Endothelial cell (in vitro differentiated cells): ENCODE data around the gene CLASRP. TPM values are rescaled to one million over a fixed set of nuclear protein-coding genes. Genes with fewer than 3 reads are reported as not detected.
"Not testable (repeated sequence)": the region's sequence is repeated elsewhere in the genome, so short reads cannot be mapped to it uniquely, and the experiment has no call there.

Experiments
- DNase-seq: peaks from one replicate; pipeline ENCODE4 v3.0.0; 2021; ENCODE audit warnings: low spot score
- H3K27ac Mint-ChIP-seq: one replicate; pipeline ENCODE4 v1.8.0; 2021; ENCODE audit warnings: mixed read lengths, inconsistent platforms; ENCODE audit not compliant: unreplicated experiment
- H3K27me3 Mint-ChIP-seq: one replicate; pipeline ENCODE4 v1.8.0; 2021; ENCODE audit warnings: mild to moderate bottlenecking, moderate library complexity, mixed read lengths, inconsistent platforms; ENCODE audit not compliant: unreplicated experiment
- H3K36me3 Mint-ChIP-seq: one replicate; pipeline ENCODE4 v1.8.0; 2021; ENCODE audit warnings: mild to moderate bottlenecking, low read depth, mixed read lengths, inconsistent platforms; ENCODE audit not compliant: unreplicated experiment
- H3K4me1 Mint-ChIP-seq: one replicate; pipeline ENCODE4 v1.8.0; 2021; ENCODE audit warnings: mild to moderate bottlenecking, mixed read lengths, inconsistent platforms; ENCODE audit not compliant: unreplicated experiment
- H3K4me3 Mint-ChIP-seq: one replicate; pipeline ENCODE4 v1.8.0; 2021; ENCODE audit warnings: mild to moderate bottlenecking, mixed read lengths, inconsistent platforms; ENCODE audit not compliant: unreplicated experiment
- H3K9me3 Mint-ChIP-seq: one replicate; pipeline ENCODE4 v1.8.0; 2021; ENCODE audit warnings: mixed read lengths, inconsistent platforms; ENCODE audit not compliant: unreplicated experiment
- CTCF ChIP-seq: fragments of 200-600 bp; sonication (generic); IDR thresholded peaks from one replicate; pipeline ENCODE4 v1.5.0; 2021; ENCODE audit warnings: antibody characterized with exemption; ENCODE audit not compliant: unreplicated experiment
- total RNA-seq: library from RNA; stranded (reverse); fragmentation: NEBNext Ultra II Directional; extraction: Animal tissue kit (Norgen Biotek cat#: 25700); gene quantifications from one replicate; pipeline ENCODE4 v1.2.1, GENCODE V29; 2021; ENCODE audit not compliant: unreplicated experiment

Gene CLASRP
- total RNA-seq, 1 donor from 2014 or later: 72.2 TPM

- peaks cover 16% of the 10 kb centered on the region for H3K4me1 Mint-ChIP-seq
- H3K9me3 Mint-ChIP-seq: no peaks in the 10 kb centered on the region
- H3K4me3 Mint-ChIP-seq: no peak overlapping the region
- peaks cover 10% of the 10 kb centered on the region for H3K27me3 Mint-ChIP-seq
- DNase-seq: no peak
- peaks cover 10% of the 10 kb centered on the region for H3K36me3 Mint-ChIP-seq
- TF ChIP-seq CTCF: no peak
- no peak overlapping the region for H3K27ac Mint-ChIP-seq
These were observed 78.3 kb downstream of the CLASRP start for GRCh38 chr19:45117167-45117594.

DNA sequence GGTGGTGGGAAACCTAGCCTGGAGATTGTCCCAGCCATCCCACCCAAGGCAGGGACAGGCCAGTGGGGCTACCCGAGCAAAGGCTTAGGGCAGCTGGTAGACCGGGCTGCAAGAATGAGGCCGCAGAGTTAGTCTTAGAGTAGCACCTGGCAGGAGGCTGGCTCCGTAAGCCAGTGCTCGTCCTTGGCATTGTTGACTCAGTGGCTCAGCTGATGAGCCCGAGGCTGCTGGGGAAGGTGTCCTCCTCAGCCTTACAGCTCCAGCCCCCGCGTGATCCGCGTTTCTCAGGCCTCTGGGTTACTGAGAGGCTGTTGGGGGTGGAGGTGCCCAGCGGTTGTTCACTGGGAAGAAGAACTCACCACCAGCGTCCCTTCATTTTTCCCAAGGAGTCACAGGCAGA is 78.8 kb downstream of the CLASRP start:
- Mint-ChIP-seq H3K27me3 (peaks cover 10% of the 10 kb centered on the region), H3K4me1 (peaks cover 16% of the 10 kb centered on the region), H3K36me3 (peaks cover 10% of the 10 kb centered on the region), H3K4me3 (no peak overlapping the region), H3K9me3 (no peaks in the 10 kb centered on the region), H3K27ac (no peak overlapping the region)
- DNase-seq: no peak
- TF ChIP-seq CTCF: no peak

- no peak for TF ChIP-seq CTCF
- Mint-ChIP-seq H3K36me3 (peaks cover 10% of the 10 kb centered on the region), H3K27me3 (peaks cover 10% of the 10 kb centered on the region), H3K27ac (no peak overlapping the region), H3K9me3 (no peaks in the 10 kb centered on the region), H3K4me3 (no peak overlapping the region), H3K4me1 (peaks cover 16% of the 10 kb centered on the region)
- no peak for DNase-seq
These were observed 79.3 kb downstream of the CLASRP start for GRCh38 chr19:45118106-45118505.

GRCh38 chr19:45118591-45119355 is 79.9 kb downstream of the CLASRP start:
- peaks cover 10% of the 10 kb centered on the region for H3K27me3 Mint-ChIP-seq
- not testable (repeated sequence) for H3K4me3 Mint-ChIP-seq, H3K27ac Mint-ChIP-seq, H3K9me3 Mint-ChIP-seq, DNase-seq
- H3K36me3 Mint-ChIP-seq: peaks cover 11% of the 10 kb centered on the region
- peaks cover 16% of the 10 kb centered on the region for H3K4me1 Mint-ChIP-seq

GRCh38 chr19:45119582-45119981 is 80.7 kb downstream of the CLASRP start:
- H3K36me3 Mint-ChIP-seq: peaks cover 13% of the 10 kb centered on the region
- H3K4me3 Mint-ChIP-seq: no peak overlapping the region
- no peak overlapping the region for H3K27ac Mint-ChIP-seq
- no peak for TF ChIP-seq CTCF
- H3K9me3 Mint-ChIP-seq: no peaks in the 10 kb centered on the region
- peaks cover 12% of the 10 kb centered on the region for H3K27me3 Mint-ChIP-seq
- H3K4me1 Mint-ChIP-seq: peaks cover 16% of the 10 kb centered on the region
- no peak for DNase-seq

Other genes starting within 250 kb of the CLASRP start
- 6.9 TPM for gene BCAM, start 229.9 kb upstream of the CLASRP start, total RNA-seq
- gene NECTIN2, start 192.7 kb upstream of the CLASRP start, total RNA-seq: 342 TPM
- gene TOMM40, start 147.8 kb upstream of the CLASRP start, total RNA-seq: 60.5 TPM
- gene APOE, start 133.2 kb upstream of the CLASRP start, total RNA-seq: 258 TPM
- gene APOC1, start 124.4 kb upstream of the CLASRP start, total RNA-seq: 44.8 TPM
- gene APOC4, start 96.8 kb upstream of the CLASRP start, total RNA-seq: not detected
- gene APOC2, start 93.0 kb upstream of the CLASRP start, total RNA-seq: not detected
- 144 TPM for gene CLPTM1, start 83.7 kb upstream of the CLASRP start, total RNA-seq
- gene RELB, start 37.6 kb upstream of the CLASRP start, total RNA-seq: 8.2 TPM
- gene ZNF296, start 37.4 kb downstream of the CLASRP start, total RNA-seq: 0.54 TPM
- gene GEMIN7, start 40.2 kb downstream of the CLASRP start, total RNA-seq: 30.8 TPM
- gene PPP1R37, start 54.1 kb downstream of the CLASRP start, total RNA-seq: 34.7 TPM
- gene NKPD1, start 121.9 kb downstream of the CLASRP start, total RNA-seq: 0.67 TPM
- 86.2 TPM for gene TRAPPC6A, start 139.2 kb downstream of the CLASRP start, total RNA-seq
- gene BLOC1S3, start 139.7 kb downstream of the CLASRP start, total RNA-seq: 22.7 TPM
- gene EXOC3L2, start 206.4 kb downstream of the CLASRP start, total RNA-seq: 5.5 TPM
- 165 TPM for gene MARK4, start 212.2 kb downstream of the CLASRP start, total RNA-seq